GM12864 (cell line): ENCODE results near the gene RPL3.

ENCODE experiments used
- DNase-seq: peaks from one replicate; pipeline ENCODE4 v3.0.0-alpha.2; 2011; ENCODE audit warnings: low read depth
- H3K4me3 ChIP-seq: 2 replicates; pipeline ENCODE4 v1.5.1; 2011; ENCODE audit warnings: mild to moderate bottlenecking, low read depth, low read length, control low read depth
- TF ChIP-seq, protein P1 (sequence below): IDR thresholded peaks from 2 replicates; pipeline ENCODE4 v1.5.1; 2011; ENCODE audit warnings: low read depth, mild to moderate bottlenecking, moderate library complexity, low read length, control low read depth, inconsistent platforms; ENCODE audit errors: missing control alignments

RPL3 gene

DNA sequence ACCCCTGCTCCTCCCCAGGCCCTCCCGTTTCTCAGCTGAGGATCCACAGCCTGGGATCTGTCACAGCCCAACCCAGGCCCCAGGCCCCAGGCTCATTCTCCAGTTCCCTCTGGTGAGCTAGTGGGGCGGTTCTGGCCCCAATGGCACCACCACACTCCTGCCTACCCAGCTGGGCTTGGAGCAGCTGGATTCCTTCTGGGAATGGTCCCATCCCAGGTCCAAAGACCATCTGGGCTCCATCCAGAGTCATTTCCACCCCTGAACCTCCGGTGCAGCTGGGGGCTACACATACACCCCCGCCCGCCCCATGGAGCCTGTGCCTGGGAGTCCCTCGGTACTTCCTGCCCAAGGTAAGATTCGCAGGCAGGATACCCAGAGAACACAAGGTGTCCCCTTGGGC lies 39.2 kb downstream of the RPL3 start:
- no peak overlapping the region for H3K4me3 ChIP-seq
- DNase-seq, result no peak
- TF ChIP-seq, protein P1, sequence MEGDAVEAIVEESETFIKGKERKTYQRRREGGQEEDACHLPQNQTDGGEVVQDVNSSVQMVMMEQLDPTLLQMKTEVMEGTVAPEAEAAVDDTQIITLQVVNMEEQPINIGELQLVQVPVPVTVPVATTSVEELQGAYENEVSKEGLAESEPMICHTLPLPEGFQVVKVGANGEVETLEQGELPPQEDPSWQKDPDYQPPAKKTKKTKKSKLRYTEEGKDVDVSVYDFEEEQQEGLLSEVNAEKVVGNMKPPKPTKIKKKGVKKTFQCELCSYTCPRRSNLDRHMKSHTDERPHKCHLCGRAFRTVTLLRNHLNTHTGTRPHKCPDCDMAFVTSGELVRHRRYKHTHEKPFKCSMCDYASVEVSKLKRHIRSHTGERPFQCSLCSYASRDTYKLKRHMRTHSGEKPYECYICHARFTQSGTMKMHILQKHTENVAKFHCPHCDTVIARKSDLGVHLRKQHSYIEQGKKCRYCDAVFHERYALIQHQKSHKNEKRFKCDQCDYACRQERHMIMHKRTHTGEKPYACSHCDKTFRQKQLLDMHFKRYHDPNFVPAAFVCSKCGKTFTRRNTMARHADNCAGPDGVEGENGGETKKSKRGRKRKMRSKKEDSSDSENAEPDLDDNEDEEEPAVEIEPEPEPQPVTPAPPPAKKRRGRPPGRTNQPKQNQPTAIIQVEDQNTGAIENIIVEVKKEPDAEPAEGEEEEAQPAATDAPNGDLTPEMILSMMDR, result no peak

DNA sequence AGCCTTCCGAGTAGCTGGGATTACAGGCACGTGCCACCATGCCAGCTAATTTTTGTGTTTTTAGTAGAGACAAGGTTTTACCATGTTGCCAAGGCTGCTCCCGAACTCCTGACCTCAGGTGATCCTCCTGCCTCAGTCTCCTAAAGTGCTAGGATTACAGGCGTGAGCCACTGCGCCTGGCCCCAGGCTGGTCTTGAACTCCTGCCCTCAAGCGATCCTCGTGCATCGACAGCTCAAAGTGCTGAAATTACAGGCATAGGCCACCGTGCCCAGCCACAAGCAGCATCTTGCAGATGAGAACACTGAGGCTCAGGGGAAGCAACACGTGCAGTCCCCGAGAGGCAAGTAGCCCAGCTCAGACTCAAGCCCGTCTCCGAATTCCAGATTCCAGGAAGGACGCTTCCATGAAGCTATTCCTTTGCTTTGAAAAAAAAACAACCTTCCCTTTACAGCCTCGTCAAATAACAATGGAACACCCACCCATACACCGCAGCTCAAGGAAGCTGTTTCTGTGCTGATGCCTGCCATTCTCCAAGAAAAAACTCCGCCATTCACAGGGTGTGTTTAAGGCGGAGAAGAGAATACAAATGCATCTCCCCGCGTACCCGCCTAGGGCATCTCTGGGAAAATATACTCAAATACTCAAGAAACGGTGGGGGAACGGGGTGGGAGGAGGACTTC lies 40.1 kb downstream of the RPL3 start:
- DNase-seq, result no peak
- TF ChIP-seq, protein P1, result no peak
- H3K4me3 ChIP-seq, result no peak overlapping the region

DNA sequence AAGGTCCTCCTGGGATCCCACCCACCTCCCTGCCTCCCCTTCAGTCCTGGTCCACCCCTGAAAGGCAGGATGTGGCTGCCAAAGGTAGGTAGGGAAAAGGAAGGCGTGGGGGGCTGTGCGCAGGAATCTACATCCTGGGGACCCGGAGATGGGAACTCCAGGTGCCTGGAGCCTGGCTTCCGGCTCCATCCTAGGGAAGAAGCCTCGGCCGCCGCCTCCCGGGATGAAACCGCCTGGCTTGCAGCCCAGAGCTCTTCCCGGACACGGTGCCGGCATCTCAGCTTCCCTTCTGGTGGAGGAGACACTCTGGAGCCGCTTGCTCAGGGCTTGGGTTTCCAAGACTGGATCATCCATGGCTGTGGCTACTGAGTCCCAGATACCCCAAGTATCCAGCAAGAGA lies 41.4 kb downstream of the RPL3 start:
- no peak for DNase-seq
- TF ChIP-seq, protein P1, result no peak
- H3K4me3 ChIP-seq, result no peak overlapping the region

DNA sequence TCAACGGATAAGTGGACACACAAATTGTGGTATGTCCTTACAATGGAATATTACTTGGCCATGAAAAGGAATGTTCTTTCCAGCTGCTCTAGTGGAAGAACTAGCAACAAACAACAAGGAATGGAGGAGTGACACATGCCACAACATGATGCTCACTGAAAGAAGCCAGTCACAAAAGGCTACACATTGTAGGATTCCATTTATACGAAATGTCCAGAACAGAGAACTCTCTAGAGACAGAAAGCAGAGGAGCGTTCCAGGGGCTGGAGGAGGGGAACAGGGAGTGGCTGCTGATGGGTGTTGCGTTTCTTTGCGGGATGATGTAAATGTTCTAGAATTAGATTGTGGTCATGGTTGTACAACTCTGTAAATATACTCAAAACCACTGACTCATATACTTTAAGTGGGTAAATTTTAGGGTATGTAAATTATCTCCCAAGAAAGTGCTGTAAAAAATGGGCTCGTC lies 42.2 kb downstream of the RPL3 start:
- DNase-seq, result no peak
- TF ChIP-seq, protein P1, result no peak
- no peak overlapping the region for H3K4me3 ChIP-seq

DNA sequence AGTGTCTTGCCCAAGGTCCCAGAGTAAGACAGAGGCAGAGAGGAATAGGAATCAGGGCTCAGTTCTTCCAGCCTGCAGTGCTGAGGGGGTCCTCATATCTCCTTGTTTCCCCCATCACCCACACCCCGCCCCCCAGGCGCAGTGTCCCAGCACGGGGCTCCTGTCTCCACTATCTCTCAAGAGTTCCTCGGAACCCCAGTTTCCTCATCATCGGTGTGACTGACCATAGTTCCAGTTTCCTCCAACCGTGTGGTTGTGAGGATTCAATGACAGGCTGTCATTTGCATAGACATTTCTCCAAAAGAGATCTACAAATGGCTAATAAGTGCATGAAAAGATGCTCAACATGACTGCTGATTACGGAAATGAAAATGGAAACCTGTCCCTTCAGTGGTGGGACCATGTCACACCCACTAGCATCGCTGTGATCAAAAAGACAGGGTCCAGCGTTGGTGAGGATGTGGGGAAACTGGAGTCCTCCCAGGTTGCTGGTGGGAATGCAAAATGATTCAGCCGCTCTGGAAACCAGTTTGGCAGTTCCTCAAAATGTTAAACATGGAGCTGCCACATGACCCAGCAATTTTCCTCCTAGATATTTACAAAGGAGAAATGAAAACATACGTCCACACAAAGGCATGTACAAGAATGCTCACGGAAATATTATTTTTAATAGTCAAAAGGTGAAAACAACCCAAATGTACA lies 42.8 kb downstream of the RPL3 start:
- TF ChIP-seq, protein P1, result no peak
- no peak overlapping the region for H3K4me3 ChIP-seq
- no peak for DNase-seq

DNA sequence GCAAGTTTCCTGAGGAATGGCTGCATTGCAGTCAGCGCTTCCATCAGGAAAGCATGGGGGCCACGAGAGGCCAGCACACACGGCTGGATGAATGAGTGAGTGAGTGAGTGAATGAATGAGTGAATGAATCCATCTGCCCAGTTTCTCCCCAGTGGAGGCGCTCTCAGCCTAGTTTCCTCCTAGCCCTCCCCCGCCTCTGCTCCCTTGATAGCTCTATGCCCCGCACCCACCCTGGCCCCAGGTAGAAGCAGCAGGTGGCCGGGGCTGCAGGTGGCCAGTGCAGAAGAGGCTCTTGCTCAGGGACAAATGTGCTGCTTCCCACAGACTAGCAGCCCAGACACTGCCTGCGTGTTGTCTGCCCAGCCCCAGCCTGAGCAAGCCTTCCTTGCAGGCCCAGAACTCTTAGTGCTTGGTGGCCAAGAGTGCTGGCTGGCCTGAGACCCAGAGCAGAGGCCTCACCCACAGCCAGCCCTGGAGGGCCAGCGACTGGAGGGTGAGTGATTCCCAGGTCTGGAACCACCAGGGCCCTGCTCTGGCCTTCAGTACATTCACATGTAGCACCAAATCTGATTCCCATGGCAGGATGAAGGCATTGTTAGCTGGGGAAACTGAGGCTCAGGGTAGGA lies 43.5 kb downstream of the RPL3 start:
- DNase-seq, result no peak
- TF ChIP-seq, protein P1, result no peak

More for the DNA sequence above, 43.5 kb downstream of the RPL3 start:
- no peak overlapping the region for H3K4me3 ChIP-seq
